Liver (tissue), 9 donors: Measurements from ENCODE around the gene PLEK2. TPM values are rescaled to one million over a fixed set of nuclear protein-coding genes. Genes with fewer than 3 reads are reported as not detected.

Source experiments
- DNase-seq: peaks from one replicate; pipeline ENCODE4 v3.0.0-alpha.2; 2017; ENCODE audit warnings: low spot score
- H3K27ac ChIP-seq, 2 donors: one replicate each; pipeline ENCODE4 v1.7.0; 2013; ENCODE audit warnings: inconsistent platforms in 2 of 2, low read length in 2 of 2, control low read depth in 1 of 2, low read depth in 1 of 2, mild to moderate bottlenecking in 1 of 2
- H3K27me3 ChIP-seq, 4 donors: one replicate each; pipeline versions ENCODE4 v1.6.1 to v1.7.0; 2013; ENCODE audit warnings: low read length in 3 of 4, inconsistent platforms in 1 of 4, mild to moderate bottlenecking in 1 of 4, moderate library complexity in 1 of 4; ENCODE audit not compliant: control insufficient read depth in 4 of 4, insufficient read depth in 4 of 4
- H3K36me3 ChIP-seq, 4 donors: one replicate each; pipeline versions ENCODE4 v1.6.1 to v1.7.0; 2013; ENCODE audit warnings: low read length in 3 of 4, mild to moderate bottlenecking in 3 of 4, low read depth in 1 of 4, moderate library complexity in 1 of 4; ENCODE audit not compliant: control insufficient read depth in 4 of 4, insufficient read depth in 3 of 4
- H3K4me1 ChIP-seq, 4 donors: one replicate each; pipeline versions ENCODE4 v1.6.1 to v1.7.0; 2013; ENCODE audit warnings: low read length in 3 of 4, mild to moderate bottlenecking in 3 of 4, moderate library complexity in 1 of 4; ENCODE audit not compliant: control insufficient read depth in 4 of 4, insufficient read depth in 4 of 4
- H3K4me3 ChIP-seq, 3 donors: one replicate each; pipeline versions ENCODE4 v1.6.1 to v1.7.0; 2013; ENCODE audit warnings: low read length in 3 of 3, control low read depth in 1 of 3, low read depth in 1 of 3, mild to moderate bottlenecking in 1 of 3
- H3K9ac ChIP-seq, 2 donors: one replicate each; pipeline ENCODE4 v1.7.0; 2013; ENCODE audit warnings: low read length in 2 of 2, mild to moderate bottlenecking in 2 of 2, moderate library complexity in 2 of 2, control low read depth in 1 of 2, low read depth in 1 of 2
- H3K9me3 ChIP-seq, 4 donors: one replicate each; pipeline versions ENCODE4 v1.6.1 to v1.7.0; 2013; ENCODE audit warnings: low read length in 3 of 4; ENCODE audit not compliant: control insufficient read depth in 4 of 4
- EGR1 ChIP-seq, 2 donors: IDR thresholded peaks; 2 replicates each; pipeline ENCODE4 v1.6.1; 2016 to 2018; ENCODE audit warnings: antibody characterized with exemption in 2 of 2, low read depth in 2 of 2
- FOXA1 ChIP-seq: IDR thresholded peaks from 2 replicates; pipeline ENCODE4 v1.6.1; 2016; ENCODE audit warnings: antibody characterized with exemption
- HNF4G ChIP-seq: IDR thresholded peaks from 2 replicates; pipeline ENCODE4 v1.6.1; 2016; ENCODE audit warnings: antibody characterized with exemption
- NR2F2 ChIP-seq: IDR thresholded peaks from 2 replicates; pipeline ENCODE4 v1.6.1; 2016; ENCODE audit warnings: antibody characterized with exemption
- RAD21 ChIP-seq, 2 donors: IDR thresholded peaks; 2 replicates each; pipeline ENCODE4 v1.6.1; 2016; ENCODE audit warnings: antibody characterized with exemption in 2 of 2, mild to moderate bottlenecking in 2 of 2
- RXRA ChIP-seq, 2 donors: IDR thresholded peaks; 2 replicates each; pipeline ENCODE4 v1.6.1; 2017 to 2018; ENCODE audit warnings: antibody characterized with exemption in 2 of 2, mild to moderate bottlenecking in 1 of 2
- TAF1 ChIP-seq: conservative IDR thresholded peaks from 2 replicates; pipeline ENCODE4 v1.6.1; 2016; ENCODE audit warnings: antibody characterized with exemption, mild to moderate bottlenecking
- YY1 ChIP-seq: IDR thresholded peaks from 2 replicates; pipeline ENCODE4 v1.6.1; 2016; ENCODE audit warnings: antibody characterized with exemption, mild to moderate bottlenecking
- WGBS: extraction: QIAGEN DNeasy Blood & Tissue Kit; methylation state at CpG from one replicate; pipeline ENCODE4 v1.1.7; 2013; 5-methylcytosine and 5-hydroxymethylcytosine counted together
- polyA plus RNA-seq, 2 donors: library from polyadenylated mRNA; stranded (reverse) in 1 of 2; unstranded in 1 of 2; fragments of 200-250 nt in 1 of 2; fragments of >200 nt in 1 of 2; fragmentation: Nextera tagmentation in 1 of 2; extraction: Ambion mirVana in 1 of 2; gene quantifications; one replicate each; pipeline versions ENCODE4 v1.2.1 to v1.2.3, GENCODE V29; 2013 to 2015
- total RNA-seq, 2 donors: library from RNA; depleted of rRNA; stranded (reverse); fragments of >200 nt; gene quantifications; one replicate each; pipeline ENCODE4 v1.2.3, GENCODE V29; 2014
- TF ChIP-seq, protein P1 (sequence below): IDR thresholded peaks from 2 replicates; pipeline ENCODE4 v1.6.1; 2016; ENCODE audit warnings: antibody characterized with exemption
- TF ChIP-seq, protein P2 (sequence below): fragments of 150-350 bp; IDR thresholded peaks from 2 replicates; pipeline ENCODE4 v1.5.1; 2017; ENCODE audit warnings: improper control_type of control experiment, low read depth, low read length; ENCODE audit not compliant: missing input control
- TF ChIP-seq, protein P3 (sequence below): IDR thresholded peaks from 2 replicates; pipeline ENCODE4 v1.6.1; 2016; ENCODE audit warnings: antibody characterized with exemption, mild to moderate bottlenecking
- donor health status: healthy.
- donor health status: healthy.
- donor health status: healthy.
- donor health status: healthy.
- donor health status: healthy.

PLEK2 gene
- total and polyA plus RNA-seq, 4 donors: 6.1 to 17.4 (median 11.2) TPM

DNA sequence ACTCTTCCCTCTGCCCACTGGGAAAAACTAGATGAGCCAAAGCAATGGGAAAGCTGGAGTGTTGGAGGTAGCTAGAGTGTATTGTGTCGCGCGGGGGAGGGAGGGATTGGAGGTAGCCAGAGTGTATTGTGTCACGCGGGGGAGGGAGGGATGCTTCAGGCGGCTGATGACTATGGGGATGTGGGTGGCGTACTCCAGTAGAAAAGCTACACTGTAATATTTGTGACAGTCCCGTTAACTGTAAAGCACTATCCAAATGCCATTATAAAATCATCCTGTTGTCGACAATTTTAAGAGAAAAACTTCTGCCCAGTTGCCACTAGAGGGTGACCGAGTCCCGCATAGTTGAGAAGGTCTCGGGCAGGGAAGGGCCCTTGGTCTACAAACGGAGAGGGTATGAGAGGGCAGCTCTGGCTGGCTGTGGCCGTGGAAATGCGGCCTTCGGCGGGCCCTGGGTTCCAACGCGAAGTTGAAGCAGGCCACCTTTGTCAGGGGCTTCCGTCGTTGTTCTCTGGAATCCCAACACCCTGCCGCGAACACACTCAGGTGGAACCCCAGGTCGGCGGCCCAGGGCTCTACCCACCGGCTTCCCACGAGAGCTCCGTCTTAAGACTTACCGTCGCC, 15.1 kb upstream of the PLEK2 start:
- H3K9ac ChIP-seq: no peak overlapping the region
- WGBS: 37% methylated on average over 30 of the region's 30 CpGs

DNA sequence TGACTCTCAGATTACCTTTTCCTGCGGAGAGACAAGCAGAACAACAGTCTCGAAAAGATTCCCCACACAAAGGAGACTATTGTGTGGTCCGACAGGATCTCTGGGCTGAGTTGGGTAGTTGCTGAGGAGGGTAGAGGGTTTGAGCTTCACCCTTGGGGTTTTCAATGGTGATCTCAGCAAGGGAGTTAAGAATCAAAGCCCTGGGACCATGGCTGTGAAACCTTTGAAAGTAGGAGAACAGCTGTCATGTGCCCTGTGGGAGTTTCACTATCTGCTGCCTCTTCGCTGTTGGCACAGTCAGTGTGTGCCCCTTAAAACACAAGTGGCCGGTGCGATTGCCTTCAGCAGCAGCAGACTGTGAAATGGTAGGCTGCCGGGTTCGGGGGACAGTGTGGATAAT, 14.2 kb upstream of the PLEK2 start:
- WGBS: 84% methylated on average over 8 of the region's 8 CpGs
- TF ChIP-seq, protein P1, sequence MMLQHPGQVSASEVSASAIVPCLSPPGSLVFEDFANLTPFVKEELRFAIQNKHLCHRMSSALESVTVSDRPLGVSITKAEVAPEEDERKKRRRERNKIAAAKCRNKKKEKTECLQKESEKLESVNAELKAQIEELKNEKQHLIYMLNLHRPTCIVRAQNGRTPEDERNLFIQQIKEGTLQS: no peak
- no peak for TF ChIP-seq RXRA (IDR thresholded peaks at IDR 0.05)
- TF ChIP-seq, protein P2, sequence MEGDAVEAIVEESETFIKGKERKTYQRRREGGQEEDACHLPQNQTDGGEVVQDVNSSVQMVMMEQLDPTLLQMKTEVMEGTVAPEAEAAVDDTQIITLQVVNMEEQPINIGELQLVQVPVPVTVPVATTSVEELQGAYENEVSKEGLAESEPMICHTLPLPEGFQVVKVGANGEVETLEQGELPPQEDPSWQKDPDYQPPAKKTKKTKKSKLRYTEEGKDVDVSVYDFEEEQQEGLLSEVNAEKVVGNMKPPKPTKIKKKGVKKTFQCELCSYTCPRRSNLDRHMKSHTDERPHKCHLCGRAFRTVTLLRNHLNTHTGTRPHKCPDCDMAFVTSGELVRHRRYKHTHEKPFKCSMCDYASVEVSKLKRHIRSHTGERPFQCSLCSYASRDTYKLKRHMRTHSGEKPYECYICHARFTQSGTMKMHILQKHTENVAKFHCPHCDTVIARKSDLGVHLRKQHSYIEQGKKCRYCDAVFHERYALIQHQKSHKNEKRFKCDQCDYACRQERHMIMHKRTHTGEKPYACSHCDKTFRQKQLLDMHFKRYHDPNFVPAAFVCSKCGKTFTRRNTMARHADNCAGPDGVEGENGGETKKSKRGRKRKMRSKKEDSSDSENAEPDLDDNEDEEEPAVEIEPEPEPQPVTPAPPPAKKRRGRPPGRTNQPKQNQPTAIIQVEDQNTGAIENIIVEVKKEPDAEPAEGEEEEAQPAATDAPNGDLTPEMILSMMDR: no peak
- no peak for TF ChIP-seq EGR1 (IDR thresholded peaks at IDR 0.05; ENCODE audit: low read depth in 2 of 2)
- no peak for TF ChIP-seq NR2F2
- no peak for TF ChIP-seq FOXA1
- no peak for TF ChIP-seq YY1
- Histone ChIP-seq H3K4me3 (no peak overlapping the region), H3K9ac (no peak overlapping the region), H3K27me3 (peaks cover 0 to 3% (median 0%) of the 10 kb centered on the region in 4 donors), H3K27ac (no peak overlapping the region), H3K4me1 (peaks cover 0 to 6% (median 2%) of the 10 kb centered on the region in 4 donors), H3K9me3 (no peaks in the 10 kb centered on the region), H3K36me3 (no peaks in the 10 kb centered on the region)
- no peak for DNase-seq

More for the DNA sequence above, 15.1 kb upstream of the PLEK2 start:
- no peak overlapping the region for H3K27ac ChIP-seq
- H3K9me3 ChIP-seq: no peaks in the 10 kb centered on the region
- TF ChIP-seq, protein P2: peak; percentile 85
- TF ChIP-seq, protein P3, sequence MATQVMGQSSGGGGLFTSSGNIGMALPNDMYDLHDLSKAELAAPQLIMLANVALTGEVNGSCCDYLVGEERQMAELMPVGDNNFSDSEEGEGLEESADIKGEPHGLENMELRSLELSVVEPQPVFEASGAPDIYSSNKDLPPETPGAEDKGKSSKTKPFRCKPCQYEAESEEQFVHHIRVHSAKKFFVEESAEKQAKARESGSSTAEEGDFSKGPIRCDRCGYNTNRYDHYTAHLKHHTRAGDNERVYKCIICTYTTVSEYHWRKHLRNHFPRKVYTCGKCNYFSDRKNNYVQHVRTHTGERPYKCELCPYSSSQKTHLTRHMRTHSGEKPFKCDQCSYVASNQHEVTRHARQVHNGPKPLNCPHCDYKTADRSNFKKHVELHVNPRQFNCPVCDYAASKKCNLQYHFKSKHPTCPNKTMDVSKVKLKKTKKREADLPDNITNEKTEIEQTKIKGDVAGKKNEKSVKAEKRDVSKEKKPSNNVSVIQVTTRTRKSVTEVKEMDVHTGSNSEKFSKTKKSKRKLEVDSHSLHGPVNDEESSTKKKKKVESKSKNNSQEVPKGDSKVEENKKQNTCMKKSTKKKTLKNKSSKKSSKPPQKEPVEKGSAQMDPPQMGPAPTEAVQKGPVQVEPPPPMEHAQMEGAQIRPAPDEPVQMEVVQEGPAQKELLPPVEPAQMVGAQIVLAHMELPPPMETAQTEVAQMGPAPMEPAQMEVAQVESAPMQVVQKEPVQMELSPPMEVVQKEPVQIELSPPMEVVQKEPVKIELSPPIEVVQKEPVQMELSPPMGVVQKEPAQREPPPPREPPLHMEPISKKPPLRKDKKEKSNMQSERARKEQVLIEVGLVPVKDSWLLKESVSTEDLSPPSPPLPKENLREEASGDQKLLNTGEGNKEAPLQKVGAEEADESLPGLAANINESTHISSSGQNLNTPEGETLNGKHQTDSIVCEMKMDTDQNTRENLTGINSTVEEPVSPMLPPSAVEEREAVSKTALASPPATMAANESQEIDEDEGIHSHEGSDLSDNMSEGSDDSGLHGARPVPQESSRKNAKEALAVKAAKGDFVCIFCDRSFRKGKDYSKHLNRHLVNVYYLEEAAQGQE: no peak
- TF ChIP-seq RAD21 (IDR thresholded peaks at IDR 0.05) (peak; percentile 92 to 95), YY1 (no peak), NR2F2 (no peak), HNF4G (no peak), TAF1 (no peak)
- no peak overlapping the region for H3K4me3 ChIP-seq
- H3K36me3 ChIP-seq: no peaks in the 10 kb centered on the region
- peaks cover 0 to 6% (median 2%) of the 10 kb centered on the region in 4 donors for H3K4me1 ChIP-seq
- H3K27me3 ChIP-seq: peaks cover 0 to 3% (median 0%) of the 10 kb centered on the region in 4 donors
- DNase-seq: peak; percentile 72
